ENCODE results near the gene TAC4.

GRCh38 chr17:49821466-49821865 is 26.4 kb downstream of the TAC4 start:
- TF ChIP-seq, protein P1, sequence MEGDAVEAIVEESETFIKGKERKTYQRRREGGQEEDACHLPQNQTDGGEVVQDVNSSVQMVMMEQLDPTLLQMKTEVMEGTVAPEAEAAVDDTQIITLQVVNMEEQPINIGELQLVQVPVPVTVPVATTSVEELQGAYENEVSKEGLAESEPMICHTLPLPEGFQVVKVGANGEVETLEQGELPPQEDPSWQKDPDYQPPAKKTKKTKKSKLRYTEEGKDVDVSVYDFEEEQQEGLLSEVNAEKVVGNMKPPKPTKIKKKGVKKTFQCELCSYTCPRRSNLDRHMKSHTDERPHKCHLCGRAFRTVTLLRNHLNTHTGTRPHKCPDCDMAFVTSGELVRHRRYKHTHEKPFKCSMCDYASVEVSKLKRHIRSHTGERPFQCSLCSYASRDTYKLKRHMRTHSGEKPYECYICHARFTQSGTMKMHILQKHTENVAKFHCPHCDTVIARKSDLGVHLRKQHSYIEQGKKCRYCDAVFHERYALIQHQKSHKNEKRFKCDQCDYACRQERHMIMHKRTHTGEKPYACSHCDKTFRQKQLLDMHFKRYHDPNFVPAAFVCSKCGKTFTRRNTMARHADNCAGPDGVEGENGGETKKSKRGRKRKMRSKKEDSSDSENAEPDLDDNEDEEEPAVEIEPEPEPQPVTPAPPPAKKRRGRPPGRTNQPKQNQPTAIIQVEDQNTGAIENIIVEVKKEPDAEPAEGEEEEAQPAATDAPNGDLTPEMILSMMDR (IDR thresholded peaks at IDR 0.05; ENCODE audit: insufficient read depth, low read length): no peak
- TF ChIP-seq POLR2AphosphoS5 (IDR thresholded peaks at IDR 0.05; ENCODE audit: low read depth) (no peak), GABPA (IDR thresholded peaks at IDR 0.05; ENCODE audit: low read depth) (no peak), SPI1 (IDR thresholded peaks at IDR 0.05; ENCODE audit: borderline replicate concordance, low read depth) (no peak)
- TF ChIP-seq, protein P2, sequence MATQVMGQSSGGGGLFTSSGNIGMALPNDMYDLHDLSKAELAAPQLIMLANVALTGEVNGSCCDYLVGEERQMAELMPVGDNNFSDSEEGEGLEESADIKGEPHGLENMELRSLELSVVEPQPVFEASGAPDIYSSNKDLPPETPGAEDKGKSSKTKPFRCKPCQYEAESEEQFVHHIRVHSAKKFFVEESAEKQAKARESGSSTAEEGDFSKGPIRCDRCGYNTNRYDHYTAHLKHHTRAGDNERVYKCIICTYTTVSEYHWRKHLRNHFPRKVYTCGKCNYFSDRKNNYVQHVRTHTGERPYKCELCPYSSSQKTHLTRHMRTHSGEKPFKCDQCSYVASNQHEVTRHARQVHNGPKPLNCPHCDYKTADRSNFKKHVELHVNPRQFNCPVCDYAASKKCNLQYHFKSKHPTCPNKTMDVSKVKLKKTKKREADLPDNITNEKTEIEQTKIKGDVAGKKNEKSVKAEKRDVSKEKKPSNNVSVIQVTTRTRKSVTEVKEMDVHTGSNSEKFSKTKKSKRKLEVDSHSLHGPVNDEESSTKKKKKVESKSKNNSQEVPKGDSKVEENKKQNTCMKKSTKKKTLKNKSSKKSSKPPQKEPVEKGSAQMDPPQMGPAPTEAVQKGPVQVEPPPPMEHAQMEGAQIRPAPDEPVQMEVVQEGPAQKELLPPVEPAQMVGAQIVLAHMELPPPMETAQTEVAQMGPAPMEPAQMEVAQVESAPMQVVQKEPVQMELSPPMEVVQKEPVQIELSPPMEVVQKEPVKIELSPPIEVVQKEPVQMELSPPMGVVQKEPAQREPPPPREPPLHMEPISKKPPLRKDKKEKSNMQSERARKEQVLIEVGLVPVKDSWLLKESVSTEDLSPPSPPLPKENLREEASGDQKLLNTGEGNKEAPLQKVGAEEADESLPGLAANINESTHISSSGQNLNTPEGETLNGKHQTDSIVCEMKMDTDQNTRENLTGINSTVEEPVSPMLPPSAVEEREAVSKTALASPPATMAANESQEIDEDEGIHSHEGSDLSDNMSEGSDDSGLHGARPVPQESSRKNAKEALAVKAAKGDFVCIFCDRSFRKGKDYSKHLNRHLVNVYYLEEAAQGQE (IDR thresholded peaks at IDR 0.05; ENCODE audit: insufficient replicate concordance, low read depth): no peak

All from HL-60 (cell line).